ENCODE data around the gene ISY1.

DNA sequence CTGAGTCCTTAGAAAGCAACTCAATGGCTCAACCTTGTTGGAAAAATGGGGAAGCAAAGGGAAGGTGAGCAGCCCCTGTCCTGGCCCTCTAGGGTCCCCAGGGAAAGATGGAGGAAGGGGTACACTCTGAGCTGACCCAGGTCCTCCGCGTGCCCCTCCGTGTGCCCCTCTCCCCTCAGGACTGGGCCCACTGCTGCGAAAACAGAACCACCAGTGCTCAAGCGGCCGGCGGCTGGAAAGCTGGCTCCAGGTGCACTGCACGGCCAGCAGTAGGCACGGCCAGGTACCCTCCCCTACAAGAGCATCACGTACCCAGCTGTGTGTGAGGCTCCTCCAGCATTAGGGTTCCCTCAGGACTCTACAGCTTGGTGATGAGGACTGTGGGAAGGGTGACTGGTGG lies 65.6 kb downstream of the ISY1 start:
- TF ChIP-seq SUZ12 (IDR thresholded peaks at IDR 0.05) (no peak), FOXK2 (IDR thresholded peaks at IDR 0.05) (no peak), FOXM1 (IDR thresholded peaks at IDR 0.05; ENCODE audit: borderline replicate concordance) (no peak), ELF4 (IDR thresholded peaks at IDR 0.05) (no peak), FOXA1 (IDR thresholded peaks at IDR 0.05) (no peak)
